Measurements from ENCODE around the gene MUL1.

MUL1 gene

DNA sequence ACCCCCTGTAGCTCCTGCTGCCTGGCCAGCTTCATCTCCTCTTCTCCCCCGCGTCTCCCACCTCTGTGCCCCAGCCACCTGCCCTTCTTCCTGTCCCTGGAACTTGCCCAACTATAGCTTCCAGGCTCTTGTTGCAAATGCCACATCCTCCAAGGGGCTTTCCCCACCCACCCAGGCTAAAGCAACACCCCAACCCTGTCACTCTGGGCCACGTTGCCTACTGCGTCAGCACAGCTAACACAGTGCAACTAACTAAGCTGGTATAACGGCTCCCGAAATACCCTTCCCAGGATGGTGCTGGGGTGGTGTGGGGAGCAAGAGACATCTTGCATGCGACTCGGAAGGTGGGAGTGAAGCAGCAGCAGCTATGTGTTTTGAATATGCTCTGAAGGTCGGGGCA, 41.7 kb downstream of the MUL1 start:
- no peak for DNase-seq

DNA sequence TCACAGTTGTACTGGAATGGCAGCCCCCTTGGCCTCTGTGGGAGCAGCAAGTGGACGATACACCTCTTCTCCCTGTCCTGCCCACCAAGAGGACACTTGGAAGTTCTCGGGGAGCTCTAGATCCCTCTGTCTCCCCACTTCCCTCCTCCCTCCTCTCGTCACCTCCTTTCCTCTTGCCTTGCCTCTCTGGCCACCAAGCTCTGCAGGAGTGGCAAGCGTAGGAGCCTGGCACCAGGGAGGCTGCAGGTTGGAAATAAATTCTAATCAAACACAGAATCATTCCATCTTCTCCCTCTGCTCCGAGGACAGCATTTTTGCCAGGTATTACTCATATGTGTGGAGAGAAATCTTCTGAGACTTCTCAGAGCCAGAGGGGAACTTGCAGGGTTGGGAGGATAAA, 42.8 kb downstream of the MUL1 start:
- DNase-seq, result no peak

DNA sequence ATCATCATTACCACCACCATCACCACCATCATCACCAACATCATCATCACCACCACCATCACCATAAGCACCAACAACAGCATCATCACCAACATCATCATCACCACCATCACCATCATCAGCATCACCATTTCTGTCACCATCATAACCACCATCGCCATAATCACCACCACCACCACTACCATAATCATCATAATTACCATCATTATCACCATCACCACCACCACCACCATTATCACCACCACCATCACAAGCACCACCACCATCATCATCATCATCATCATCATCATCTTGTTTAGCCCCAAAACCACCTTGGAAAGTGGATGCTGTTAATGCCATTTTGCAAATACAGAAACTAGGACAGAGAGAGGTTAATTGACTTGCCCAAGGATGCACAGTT, 44.4 kb downstream of the MUL1 start:
- no peak for DNase-seq

DNA sequence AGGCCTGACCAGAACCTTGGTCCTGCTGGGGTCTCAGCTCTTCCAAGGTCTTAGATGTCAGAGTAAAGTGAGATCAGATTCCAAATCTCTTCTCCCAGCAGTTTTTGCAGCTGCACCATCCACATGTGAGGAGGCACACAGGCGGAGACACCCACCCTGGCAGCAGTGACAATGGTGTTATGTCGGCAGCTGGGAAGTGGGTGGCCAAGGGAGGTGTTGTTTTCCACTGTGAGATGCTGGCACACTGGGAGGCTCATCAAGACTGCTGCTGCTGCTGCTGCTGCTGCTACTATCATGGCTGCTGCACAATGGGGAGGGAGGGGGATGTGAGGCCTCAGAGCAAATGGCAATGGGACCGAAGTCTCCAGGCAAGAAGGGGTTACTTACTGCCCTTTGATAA, 45.6 kb downstream of the MUL1 start:
- DNase-seq, result no peak

DNA sequence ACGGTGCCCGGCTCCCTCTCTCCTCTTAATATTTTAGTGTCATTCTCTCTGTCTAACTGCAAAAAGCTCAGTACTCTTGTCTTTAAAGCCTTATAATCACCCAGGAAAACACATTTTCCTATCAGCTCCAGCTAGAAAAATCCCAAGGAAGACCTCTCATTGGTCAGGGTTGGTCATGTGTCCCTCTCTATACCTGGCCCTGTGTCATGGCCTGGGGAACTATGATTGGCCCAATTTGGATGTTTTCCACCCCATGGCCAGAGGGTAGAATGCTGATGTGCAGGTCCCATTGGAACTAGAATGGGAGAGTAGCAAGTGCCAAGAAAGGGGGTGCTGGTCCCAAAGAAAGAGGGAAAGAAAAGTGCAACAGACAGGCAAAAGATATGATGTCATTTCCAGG, 49.2 kb downstream of the MUL1 start:
- DNase-seq, result no peak

DNA sequence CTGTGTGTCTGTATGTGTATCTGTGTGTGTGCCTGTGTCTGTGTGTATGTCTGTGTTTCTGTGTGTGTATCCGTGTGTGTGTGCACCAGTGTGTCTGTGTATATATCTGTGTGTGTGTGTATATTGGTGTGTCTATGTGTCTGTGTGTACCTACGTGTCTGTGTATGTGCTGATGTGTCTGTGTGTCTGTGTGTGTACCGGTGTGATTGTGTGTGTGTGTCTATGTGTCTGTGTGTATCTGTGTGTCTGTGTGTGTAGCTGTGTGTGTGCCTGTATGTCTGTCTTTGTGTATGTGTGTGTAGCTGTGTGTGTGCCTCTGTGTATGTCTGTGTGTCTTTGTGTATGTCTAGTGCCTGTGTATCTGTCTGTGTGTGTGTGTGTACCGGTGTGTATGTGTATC, 53.9 kb downstream of the MUL1 start:
- no peak for DNase-seq

DNA sequence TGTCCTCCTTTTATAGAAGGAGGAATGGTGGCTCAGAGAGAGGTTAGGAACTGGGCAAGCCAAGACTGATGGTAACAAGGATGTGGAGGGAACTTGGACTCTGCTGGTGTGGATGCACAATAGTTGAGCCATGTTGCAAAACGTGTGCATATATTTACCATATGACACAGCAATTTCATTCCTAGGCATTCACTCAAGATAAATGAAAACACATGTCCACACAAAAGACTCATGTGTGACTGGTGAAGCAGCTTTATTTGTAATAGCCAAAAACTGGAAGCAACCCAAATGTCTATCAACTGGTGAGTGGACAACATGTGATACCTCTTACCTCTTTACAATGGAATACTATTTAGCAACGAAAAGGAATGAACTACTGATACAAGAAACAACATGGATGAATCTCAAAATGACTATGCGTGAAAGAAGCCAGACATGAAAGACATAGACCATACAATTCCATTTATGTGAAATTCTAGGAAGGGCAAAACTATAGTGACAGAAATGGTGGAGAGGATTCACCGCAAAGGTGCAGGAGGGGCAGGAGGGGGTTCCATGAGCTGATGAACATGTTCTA, 58.1 kb downstream of the MUL1 start:
- no peak for DNase-seq
